HG03066 (cell line): Measurements from ENCODE around the gene CCDC146.

Experiments
- ATAC-seq: cut with Tn5 transposase; IDR thresholded peaks from one replicate; pipeline ENCODE4 v1.9.1; 2021; ENCODE audit warnings: low read depth; ENCODE audit not compliant: unreplicated experiment

Gene CCDC146

DNA sequence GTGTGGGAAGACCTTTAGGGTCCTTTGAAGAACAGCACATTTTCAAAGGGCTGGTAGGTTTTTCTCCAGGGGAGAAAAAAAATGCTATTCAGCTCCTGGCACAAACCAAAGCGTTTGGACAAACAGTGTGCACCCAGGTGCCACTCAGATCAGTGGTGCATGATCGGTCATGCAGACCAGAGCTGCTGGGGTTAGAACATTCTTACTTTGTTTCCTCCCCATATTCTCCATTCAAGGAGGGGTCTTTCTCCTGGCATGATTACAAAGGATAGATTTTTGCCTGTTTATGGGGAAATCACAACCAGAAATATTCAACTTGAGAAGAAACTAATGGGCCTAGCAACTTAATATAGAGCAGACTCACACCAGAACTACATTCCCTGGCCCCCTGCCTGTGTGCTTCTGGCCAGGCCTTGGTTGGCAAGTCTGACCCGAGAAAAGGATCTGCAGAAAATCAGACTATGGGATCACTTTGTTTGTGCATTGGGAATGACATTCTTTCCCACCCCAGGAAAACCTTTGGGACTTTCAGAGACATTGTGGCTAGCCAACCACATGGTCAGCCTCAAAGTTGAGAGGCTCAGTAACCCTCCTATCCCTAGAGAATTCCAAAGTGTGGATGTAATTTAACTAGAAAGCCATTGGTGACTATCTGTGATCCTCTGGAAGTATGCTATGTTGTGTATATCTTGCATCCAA lies 159.5 kb downstream of the CCDC146 start:
- no peak for ATAC-seq

- no peak for ATAC-seq
Measured at GRCh38 chr7:77282897-77283296, 160.5 kb downstream of the CCDC146 start.

GRCh38 chr7:77284005-77284404 lies 161.6 kb downstream of the CCDC146 start:
- no peak for ATAC-seq

DNA sequence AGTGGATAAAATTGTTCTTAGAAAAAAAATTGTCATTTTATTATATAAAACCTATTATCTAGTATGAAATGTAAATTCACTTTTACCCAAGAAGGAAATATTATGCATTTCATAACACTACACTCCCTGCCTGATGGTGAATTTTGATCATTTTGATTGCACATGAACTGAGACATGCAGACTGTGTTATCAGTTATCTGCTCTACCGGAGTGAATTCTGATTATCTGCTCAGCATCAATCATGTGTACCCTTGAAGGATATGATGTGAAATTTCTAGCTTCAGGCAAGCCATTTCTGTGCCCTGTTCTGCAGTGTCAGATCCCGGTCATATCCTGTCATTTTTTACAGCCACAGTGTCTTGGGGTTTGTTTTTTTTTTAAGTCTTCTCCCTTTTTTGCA lies 162.2 kb downstream of the CCDC146 start:
- ATAC-seq = no peak

DNA sequence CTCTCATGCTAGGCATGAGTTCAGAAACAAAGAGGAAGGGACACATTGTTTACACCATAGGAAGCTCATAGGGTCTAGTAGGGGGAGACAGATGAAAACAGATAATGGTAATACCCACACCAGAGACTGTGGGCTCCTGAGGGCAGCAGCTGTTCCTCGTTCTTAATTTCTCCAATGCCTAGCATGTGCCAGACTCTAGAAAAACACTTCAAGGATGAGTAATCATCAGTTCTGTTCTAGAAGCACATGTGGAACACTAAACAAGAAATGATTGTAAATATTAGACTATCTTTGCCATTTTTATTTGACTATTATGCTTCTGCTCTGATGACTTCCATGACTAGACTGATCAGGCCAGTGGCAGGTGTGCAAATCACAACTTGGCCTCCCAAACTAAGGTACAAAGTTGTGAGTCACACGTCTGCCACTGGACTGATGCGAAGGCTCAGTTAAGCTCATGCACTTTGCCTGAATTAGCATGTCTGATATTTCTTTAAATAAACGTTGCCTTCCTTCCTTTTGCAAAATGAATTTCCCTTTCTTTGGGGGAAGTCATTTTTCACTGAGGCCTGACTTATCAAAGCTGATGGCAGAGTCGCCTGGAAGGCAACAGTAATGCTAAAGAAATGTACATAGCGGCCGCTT lies 166.4 kb downstream of the CCDC146 start:
- ATAC-seq = no peak

GRCh38 chr7:77289387-77289786 lies 167.0 kb downstream of the CCDC146 start:
- no peak for ATAC-seq

- no peak for ATAC-seq
Measured at GRCh38 chr7:77290425-77290824, 168.0 kb downstream of the CCDC146 start.

DNA sequence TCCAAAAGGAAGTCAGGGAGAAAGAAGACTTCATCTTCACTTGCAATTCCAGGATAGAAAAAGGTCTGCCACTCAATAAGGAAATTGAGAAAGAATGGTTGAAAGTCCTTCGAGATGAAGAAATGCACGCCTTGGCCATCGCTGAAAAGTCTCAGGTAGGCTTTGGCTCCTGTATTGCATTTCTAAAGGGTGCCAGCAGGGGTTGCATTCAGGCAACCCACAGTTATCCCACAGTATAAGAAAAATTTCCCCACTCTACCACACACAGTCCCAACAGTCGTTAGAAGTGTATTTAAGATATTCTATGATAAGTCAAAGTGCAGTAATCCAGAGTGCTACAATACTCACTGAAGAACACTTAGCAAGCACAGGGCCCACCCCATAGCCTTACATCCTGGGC lies 170.6 kb downstream of the CCDC146 start:
- no peak for ATAC-seq

DNA sequence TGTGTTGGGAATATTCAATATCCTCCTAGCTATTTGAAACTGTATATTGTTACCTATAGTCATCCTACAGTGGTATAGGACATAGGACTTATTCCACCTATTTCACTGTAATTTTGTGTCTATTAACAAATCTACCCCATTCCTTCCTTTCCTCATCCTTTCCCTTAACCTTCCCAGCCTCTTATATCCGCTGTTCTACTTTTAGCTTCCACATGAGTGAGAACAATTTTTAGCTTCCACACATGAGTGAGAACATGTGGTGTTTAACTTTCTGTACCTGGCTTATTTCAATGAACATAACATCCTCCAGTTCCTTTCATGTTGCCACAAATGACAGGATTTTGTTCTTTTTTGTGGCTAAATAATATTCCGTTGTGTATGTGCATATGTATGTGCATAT lies 173.1 kb downstream of the CCDC146 start:
- ATAC-seq = no peak

- ATAC-seq = no peak
Measured at GRCh38 chr7:77306231-77307067, 184.0 kb downstream of the CCDC146 start.

GRCh38 chr7:77308792-77309191 lies 186.4 kb downstream of the CCDC146 start:
- ATAC-seq = no peak

DNA sequence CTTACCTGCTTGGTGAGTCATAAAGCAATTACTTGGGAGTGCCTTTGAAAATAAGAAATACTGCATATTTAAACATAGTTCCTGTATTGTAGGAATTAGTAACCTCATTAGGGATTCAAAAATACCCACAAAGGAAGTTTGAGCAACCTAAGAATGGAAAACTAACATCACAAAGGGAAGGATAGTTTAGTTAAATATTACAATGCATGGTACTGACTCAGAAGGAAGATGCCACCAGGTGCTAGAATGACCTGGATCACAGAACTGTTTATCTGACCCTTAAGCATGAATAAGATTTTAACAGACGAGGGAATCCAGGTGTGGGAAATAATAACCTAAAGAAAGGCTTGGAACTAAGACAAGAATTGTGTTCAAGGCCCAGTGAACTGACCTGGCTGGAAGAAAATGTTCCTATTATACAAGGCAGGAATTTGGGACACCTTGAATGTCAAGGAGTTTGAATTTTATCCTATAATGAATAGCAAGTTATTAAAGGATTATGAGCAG lies 187.4 kb downstream of the CCDC146 start:
- ATAC-seq = no peak

DNA sequence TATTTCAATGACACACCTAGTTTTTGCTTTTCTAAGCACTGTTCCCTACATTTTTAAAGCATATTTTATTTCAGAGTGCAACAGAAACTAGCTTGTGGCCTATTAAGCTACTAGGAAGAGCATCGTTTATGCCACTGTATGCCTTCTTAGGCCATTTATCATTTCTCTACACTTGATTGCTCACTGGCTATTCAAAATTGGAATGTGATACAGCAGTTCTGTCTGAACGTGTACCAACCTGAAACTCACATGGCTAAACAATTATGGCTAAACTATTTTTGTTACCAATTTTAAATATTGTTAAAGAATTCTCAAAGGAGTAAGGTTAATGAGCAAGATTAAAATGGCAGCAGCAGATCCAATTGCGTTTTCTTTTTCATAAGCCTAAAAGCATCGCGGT lies 188.6 kb downstream of the CCDC146 start:
- ATAC-seq = no peak

DNA sequence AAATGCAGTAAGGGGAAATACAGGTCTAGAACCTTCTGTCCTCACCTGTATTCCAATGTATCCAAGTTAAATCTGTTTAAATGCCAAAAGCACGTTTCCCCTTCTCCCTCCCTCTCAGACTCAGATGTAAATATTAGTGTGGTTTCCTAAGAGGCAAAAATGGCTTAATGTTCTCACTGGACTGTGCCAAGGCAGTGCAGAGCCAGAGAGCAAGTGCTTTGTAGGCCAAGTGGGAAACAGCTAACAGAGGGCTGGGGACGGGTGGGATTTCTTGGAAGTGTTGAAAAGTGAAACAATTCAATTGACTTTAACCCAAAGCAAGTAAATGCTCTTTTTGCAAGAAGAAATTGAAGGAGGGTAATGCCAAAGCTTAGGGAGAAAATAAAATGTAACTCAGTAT lies 190.7 kb downstream of the CCDC146 start:
- ATAC-seq = no peak

DNA sequence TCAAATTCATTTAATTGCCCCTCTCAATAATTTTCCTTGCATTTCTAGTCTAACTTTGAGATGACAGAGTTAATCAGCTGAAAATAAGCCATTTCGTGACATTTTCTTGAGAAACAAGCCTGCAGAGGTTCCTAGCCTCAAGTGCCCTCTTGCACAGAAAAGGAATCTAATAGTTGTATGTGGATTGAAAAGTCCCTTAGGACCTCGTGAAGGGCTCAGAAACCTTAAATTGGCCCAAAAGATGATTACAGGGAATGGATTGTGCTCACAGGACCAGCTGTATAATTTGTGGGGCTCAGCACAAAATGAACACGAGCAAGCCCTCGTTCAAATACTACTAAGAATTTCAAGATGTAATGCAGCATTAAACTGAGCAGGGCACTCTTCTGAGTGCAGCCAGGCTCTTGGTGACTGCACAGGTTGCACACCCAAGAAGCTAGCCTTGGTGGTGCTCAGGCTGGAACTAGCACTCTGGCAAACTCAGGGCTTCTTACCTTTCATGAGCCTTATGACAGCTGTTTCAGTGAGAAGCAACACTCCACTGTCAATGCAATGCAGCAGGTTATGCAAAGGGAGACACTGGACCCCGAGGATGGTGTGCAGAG lies 191.6 kb downstream of the CCDC146 start:
- no peak for ATAC-seq

DNA sequence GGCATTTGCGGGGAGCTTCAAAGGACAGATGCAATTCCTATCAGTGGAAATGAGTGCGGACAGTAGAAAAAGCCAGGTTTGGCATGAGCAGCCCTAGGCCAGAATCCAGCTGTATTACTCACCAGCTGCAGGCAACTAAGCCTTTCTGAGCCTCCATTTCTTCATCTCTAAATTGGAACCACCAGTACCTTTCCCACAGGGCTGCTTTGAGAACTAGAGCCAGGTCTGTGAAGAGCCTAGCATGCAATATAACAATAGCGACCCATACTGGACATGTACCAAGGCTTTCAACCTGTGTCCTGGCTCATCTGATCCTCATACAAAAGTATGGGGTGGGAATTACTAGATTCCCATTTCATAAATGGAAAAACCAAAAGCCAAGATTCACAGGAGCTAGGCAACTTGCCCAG lies 192.8 kb downstream of the CCDC146 start:
- no peak for ATAC-seq

DNA sequence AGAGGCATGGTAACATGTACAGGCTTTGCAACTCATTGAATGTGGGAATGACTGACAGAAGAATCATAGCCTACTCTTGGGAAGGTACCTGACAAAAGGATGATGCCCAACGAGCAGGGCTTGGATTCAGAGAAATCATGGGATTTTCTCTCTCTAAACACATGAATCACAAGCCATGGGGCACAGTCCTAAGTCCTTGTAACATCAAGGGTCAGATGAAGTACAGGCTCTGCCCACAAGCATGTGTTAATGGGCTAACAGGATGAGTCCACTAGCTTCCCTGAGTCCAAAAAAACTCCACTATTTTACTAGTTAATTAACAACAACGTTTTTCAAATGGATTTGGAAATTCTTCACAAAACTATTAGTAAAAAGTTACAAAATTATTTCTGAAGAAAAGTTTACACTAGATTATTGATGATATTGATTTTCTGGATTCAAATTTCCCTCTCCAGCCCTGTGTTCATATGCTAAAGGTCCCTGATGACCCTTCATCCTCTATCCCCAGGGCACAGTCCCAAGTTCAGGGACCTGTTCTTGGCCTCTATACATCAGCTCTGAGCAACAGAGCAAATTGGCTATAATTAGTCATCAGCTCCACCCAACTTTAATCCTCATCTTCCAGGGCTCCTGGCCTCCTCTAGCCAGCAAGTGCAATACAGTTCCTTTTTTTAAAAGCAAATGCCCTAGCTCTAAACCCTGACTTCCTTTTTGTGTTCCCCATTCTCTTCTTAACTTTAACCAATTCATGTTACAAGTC lies 194.0 kb downstream of the CCDC146 start:
- ATAC-seq = no peak

DNA sequence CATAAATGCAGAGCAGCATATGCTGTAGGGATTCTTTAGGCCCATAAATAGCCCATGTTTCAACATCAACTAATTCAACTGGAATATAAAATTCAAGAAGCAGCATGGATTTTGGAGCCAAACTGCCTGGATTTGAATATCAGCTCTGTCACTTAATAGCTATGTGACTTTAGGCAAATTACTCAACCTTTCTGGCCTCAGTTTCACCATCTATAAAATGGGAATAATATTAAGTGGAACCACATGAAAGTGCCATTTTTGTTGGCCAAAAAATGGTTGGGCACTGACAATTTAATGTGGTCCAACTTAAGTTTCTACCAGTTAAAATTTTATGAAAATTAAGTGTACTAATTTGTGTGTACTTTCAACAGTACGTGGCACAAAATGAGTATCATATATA lies 195.6 kb downstream of the CCDC146 start:
- no peak for ATAC-seq

- no peak for ATAC-seq
Measured at GRCh38 chr7:77320137-77320536, 197.7 kb downstream of the CCDC146 start.

GRCh38 chr7:77320714-77321113 lies 198.3 kb downstream of the CCDC146 start:
- ATAC-seq = no peak
